PC-3 (cell line): ENCODE results near the gene THBS2.

ENCODE experiments used
- EZH2phosphoT487 ChIP-seq: fragments of 300-600 bp; sonication (generic); IDR thresholded peaks from 2 replicates; pipeline ENCODE4 v1.6.1; 2018; ENCODE audit warnings: mild to moderate bottlenecking, antibody characterized with exemption, low read length, borderline replicate concordance
- TF ChIP-seq, protein P1 (sequence below): fragments of 300-600 bp; sonication (generic); conservative IDR thresholded peaks from 2 replicates; pipeline ENCODE4 v1.5.1; 2017; ENCODE audit warnings: antibody characterized with exemption, low read depth, mild to moderate bottlenecking, low read length

DNA sequence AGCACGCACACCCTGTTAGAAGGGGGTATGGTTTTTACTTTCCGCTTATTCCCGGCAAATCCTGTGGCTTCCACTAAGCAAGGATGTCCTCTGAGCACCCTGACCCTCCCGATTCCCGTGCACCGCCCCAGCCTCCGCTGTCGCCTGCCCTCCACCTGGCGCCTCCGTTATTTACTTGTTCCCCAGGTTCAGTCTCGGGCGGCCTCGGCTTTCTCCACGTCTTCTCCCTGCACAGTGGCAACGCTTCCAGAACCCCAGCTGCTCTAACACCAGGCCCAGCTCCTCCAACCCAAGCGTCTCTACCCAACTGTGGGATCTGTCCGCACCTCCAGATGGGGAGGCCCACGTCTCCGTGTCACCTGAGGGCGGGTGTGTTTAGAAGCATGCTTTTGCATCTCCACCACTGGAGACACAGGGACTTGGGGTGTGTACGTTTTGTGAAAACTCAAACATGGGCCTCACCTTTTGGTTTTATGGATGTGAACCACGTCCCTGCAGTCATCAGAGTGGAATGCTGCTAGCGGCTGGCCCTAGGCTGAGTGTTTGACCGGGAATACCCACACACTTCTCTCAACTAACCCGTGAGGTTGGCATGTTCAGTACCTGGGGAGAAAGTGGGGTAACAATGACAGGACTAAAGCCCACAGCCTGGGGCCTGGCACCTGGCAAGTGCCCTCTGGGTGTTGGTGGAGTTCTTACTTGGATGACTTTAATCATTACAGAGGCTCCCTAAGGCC, 79.9 kb downstream of the THBS2 start:
- TF ChIP-seq, protein P1, sequence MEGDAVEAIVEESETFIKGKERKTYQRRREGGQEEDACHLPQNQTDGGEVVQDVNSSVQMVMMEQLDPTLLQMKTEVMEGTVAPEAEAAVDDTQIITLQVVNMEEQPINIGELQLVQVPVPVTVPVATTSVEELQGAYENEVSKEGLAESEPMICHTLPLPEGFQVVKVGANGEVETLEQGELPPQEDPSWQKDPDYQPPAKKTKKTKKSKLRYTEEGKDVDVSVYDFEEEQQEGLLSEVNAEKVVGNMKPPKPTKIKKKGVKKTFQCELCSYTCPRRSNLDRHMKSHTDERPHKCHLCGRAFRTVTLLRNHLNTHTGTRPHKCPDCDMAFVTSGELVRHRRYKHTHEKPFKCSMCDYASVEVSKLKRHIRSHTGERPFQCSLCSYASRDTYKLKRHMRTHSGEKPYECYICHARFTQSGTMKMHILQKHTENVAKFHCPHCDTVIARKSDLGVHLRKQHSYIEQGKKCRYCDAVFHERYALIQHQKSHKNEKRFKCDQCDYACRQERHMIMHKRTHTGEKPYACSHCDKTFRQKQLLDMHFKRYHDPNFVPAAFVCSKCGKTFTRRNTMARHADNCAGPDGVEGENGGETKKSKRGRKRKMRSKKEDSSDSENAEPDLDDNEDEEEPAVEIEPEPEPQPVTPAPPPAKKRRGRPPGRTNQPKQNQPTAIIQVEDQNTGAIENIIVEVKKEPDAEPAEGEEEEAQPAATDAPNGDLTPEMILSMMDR: no peak
- TF ChIP-seq EZH2phosphoT487: no peak
